Loucy (cell line): Measurements from ENCODE around the gene FETUB.

Experiments used
- H2AFZ ChIP-seq: fragments of 200-600 bp; sonication (generic); 2 replicates; pipeline ENCODE4 v1.6.0; 2016; ENCODE audit warnings: antibody characterized with exemption, mild to moderate bottlenecking, low read length, moderate library complexity
- H3F3A ChIP-seq: fragments of 200-600 bp; 2 replicates; pipeline ENCODE4 v1.6.0; 2016; ENCODE audit warnings: antibody characterized with exemption, low read depth, mild to moderate bottlenecking
- H3K27me3 ChIP-seq: fragments of 200-600 bp; sonication (generic); 2 replicates; pipeline ENCODE4 v1.6.1; 2014; ENCODE audit warnings: low read length, mild to moderate bottlenecking; ENCODE audit not compliant: insufficient read depth, poor library complexity, severe bottlenecking
- H3K36me3 ChIP-seq: fragments of 200-600 bp; sonication (generic); 2 replicates; pipeline ENCODE4 v1.6.1; 2016; ENCODE audit warnings: low read length; ENCODE audit not compliant: insufficient read depth
- H3K4me1 ChIP-seq: fragments of 200-600 bp; sonication (generic); 2 replicates; pipeline ENCODE4 v1.5.1; 2014; ENCODE audit warnings: low read length, mild to moderate bottlenecking; ENCODE audit not compliant: insufficient read depth, poor library complexity, severe bottlenecking
- H3K4me2 ChIP-seq: fragments of 200-600 bp; sonication (generic); 2 replicates; pipeline ENCODE4 v1.6.0; 2014; ENCODE audit warnings: antibody characterized with exemption, low read length, low read depth, mild to moderate bottlenecking; ENCODE audit not compliant: poor library complexity, severe bottlenecking
- H3K4me3 ChIP-seq: fragments of 200-600 bp; sonication (generic); 2 replicates; pipeline ENCODE4 v1.5.1; 2014; ENCODE audit warnings: low read length, mild to moderate bottlenecking, mixed read lengths; ENCODE audit not compliant: poor library complexity, severe bottlenecking
- H3K79me2 ChIP-seq: fragments of 200-600 bp; sonication (generic); 2 replicates; pipeline ENCODE4 v1.6.1; 2014; ENCODE audit warnings: low read length; ENCODE audit not compliant: insufficient read depth
- H3K9ac ChIP-seq: fragments of 200-600 bp; sonication (generic); 2 replicates; pipeline ENCODE4 v1.6.0; 2014; ENCODE audit warnings: mild to moderate bottlenecking, low read depth, low read length, moderate library complexity; ENCODE audit not compliant: poor library complexity, severe bottlenecking
- H3K9me2 ChIP-seq: fragments of 200-600 bp; sonication (generic); replicated peaks from 2 replicates; pipeline ENCODE4 v1.6.1; 2016; ENCODE audit warnings: low read depth, low read length, mixed read lengths
- H3K9me3 ChIP-seq: fragments of 200-600 bp; sonication (generic); 2 replicates; pipeline ENCODE4 v1.6.1; 2014; ENCODE audit warnings: mild to moderate bottlenecking, antibody characterized with exemption, low read length, low read depth; ENCODE audit not compliant: insufficient read depth
- H4K20me1 ChIP-seq: fragments of 200-600 bp; sonication (generic); 2 replicates; pipeline ENCODE4 v1.6.0; 2014; ENCODE audit warnings: antibody characterized with exemption, low read length, mild to moderate bottlenecking; ENCODE audit not compliant: insufficient read depth, poor library complexity, severe bottlenecking
- CTCF ChIP-seq: fragments of 200-600 bp; sonication (generic); conservative IDR thresholded peaks from 2 replicates; pipeline ENCODE4 v1.5.1; 2014; ENCODE audit warnings: mild to moderate bottlenecking, antibody characterized with exemption, low read length
- EZH2phosphoT487 ChIP-seq: fragments of 200-600 bp; IDR thresholded peaks from 2 replicates; pipeline ENCODE4 v1.6.1; 2018; ENCODE audit warnings: antibody characterized with exemption, mild to moderate bottlenecking, moderate library complexity, borderline replicate concordance

The FETUB gene

GRCh38 chr3:186646841-186647240, 6.6 kb downstream of the FETUB start:
- Histone ChIP-seq H3K36me3 (no peaks in the 10 kb centered on the region), H3K9me2 (no peaks in the 10 kb centered on the region), H3K9ac (no peak overlapping the region), H2AFZ (no peak overlapping the region), H3F3A (no peaks in the 10 kb centered on the region), H4K20me1 (no peaks in the 10 kb centered on the region), H3K79me2 (no peaks in the 10 kb centered on the region), H3K4me2 (no peak overlapping the region), H3K9me3 (no peaks in the 10 kb centered on the region), H3K4me3 (no peak overlapping the region), H3K4me1 (peaks cover 6% of the 10 kb centered on the region), H3K27me3 (no peaks in the 10 kb centered on the region)
- TF ChIP-seq EZH2phosphoT487 = no peak
- TF ChIP-seq CTCF = no peak

- Histone ChIP-seq H3K9ac (no peak overlapping the region), H3K4me3 (no peak overlapping the region), H4K20me1 (no peaks in the 10 kb centered on the region), H3K36me3 (no peaks in the 10 kb centered on the region), H3K9me3 (no peaks in the 10 kb centered on the region), H3K4me2 (no peak overlapping the region), H2AFZ (no peak overlapping the region), H3K79me2 (no peaks in the 10 kb centered on the region), H3F3A (no peaks in the 10 kb centered on the region), H3K9me2 (no peaks in the 10 kb centered on the region), H3K4me1 (no peaks in the 10 kb centered on the region), H3K27me3 (no peaks in the 10 kb centered on the region)
- TF ChIP-seq CTCF = no peak
- TF ChIP-seq EZH2phosphoT487 = no peak
Measured at GRCh38 chr3:186648851-186649250, 8.7 kb downstream of the FETUB start.

DNA sequence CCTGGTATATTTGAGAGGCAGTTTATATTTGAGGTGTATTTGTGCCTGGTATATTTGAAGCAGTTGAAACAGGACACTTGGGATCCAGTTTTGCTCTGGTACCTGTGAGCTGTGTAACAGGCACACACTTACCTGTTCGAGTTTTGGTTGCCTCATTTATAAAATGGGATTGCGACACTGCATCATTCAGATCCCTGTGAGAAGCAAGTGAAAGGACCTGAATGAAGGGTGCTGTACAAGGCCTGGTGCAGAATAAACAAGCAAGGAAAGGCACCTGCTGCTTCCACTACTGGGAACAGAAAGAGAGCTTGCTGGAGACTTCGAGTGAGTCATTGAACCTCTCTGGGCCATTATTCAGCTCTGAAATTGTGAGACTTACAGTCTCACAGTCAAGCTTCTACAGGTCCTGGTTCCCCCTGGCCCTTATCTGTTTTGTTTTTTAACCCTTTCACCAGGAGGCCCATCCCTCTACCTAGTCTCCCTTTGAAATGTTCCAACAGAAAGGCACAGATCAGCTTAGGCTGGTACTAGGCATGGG, 11.5 kb downstream of the FETUB start:
- Histone ChIP-seq H3K27me3 (no peaks in the 10 kb centered on the region), H3K4me2 (no peak overlapping the region), H3K4me3 (no peak overlapping the region), H3F3A (no peaks in the 10 kb centered on the region), H3K79me2 (no peaks in the 10 kb centered on the region), H3K36me3 (no peaks in the 10 kb centered on the region), H2AFZ (no peak overlapping the region), H3K4me1 (no peaks in the 10 kb centered on the region), H3K9ac (no peak overlapping the region), H3K9me2 (no peaks in the 10 kb centered on the region), H3K9me3 (no peaks in the 10 kb centered on the region), H4K20me1 (no peaks in the 10 kb centered on the region)
- TF ChIP-seq EZH2phosphoT487 = no peak
- no peak for TF ChIP-seq CTCF
